ENCODE data around the gene PCGF3.
"Not testable (repeated sequence)": the region's sequence is repeated elsewhere in the genome, so short reads cannot be mapped to it uniquely, and the experiment has no call there.

Gene PCGF3

DNA sequence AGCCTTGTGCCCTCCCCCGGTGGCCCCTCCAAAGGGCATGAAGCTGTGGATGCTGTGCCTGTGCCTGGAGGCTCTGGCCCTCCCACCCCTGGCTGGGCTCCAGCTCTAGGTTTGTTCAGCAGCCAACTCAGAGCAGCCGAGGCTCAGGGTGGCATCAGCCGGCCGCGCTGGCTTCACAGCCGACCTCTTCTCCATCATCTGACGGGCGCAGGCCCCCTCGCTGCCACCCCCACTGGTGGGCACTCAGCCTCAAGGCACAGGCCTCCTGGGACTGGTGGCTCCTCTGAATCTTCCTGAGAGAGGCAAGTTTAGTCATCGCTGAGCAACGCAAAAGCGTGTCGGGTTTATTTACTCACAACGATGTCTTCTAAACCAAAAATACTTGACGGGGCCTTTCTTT is 46.0 kb downstream of the PCGF3 start:
- no peak for DNase-seq (ENCODE audit: extremely low spot score)
- CTCF ChIA-PET, result interaction anchor here (9.3 kb wide), 1 partner anchor 10 kb away, joined by 65 read pairs; no protein-coding TSS in a partner anchor
- no peak for TF ChIP-seq CTCF (IDR thresholded peaks at IDR 0.05; ENCODE audit: control extremely low read depth, extremely low read depth, low read depth, missing control alignments)
- POLR2A ChIA-PET, result interaction anchor here (0.7 kb wide), 1 partner anchor 153 kb away, joined by 3 read pairs; no protein-coding TSS in a partner anchor

GRCh38 chr4:752196-752861 is 46.7 kb downstream of the PCGF3 start:
- DNase-seq (ENCODE audit: extremely low spot score), result no peak
- POLR2A ChIA-PET, result interaction anchor here (0.7 kb wide), 1 partner anchor 152 kb away, joined by 3 read pairs; no protein-coding TSS in a partner anchor
- no peak for TF ChIP-seq CTCF (IDR thresholded peaks at IDR 0.05; ENCODE audit: control extremely low read depth, extremely low read depth, low read depth, missing control alignments)
- CTCF ChIA-PET, result interaction anchor here (1.0 to 9.3 kb wide), 4 partner anchors 11 to 379 kb away, joined by 3 to 65 read pairs (median 4); no protein-coding TSS in a partner anchor

GRCh38 chr4:753186-753585 is 47.6 kb downstream of the PCGF3 start:
- DNase-seq (ENCODE audit: extremely low spot score); POLR2A ChIA-PET: not testable (repeated sequence)
- CTCF ChIA-PET, result interaction anchor here (1.0 to 9.3 kb wide), 4 partner anchors 12 to 378 kb away, joined by 3 to 65 read pairs (median 4); no protein-coding TSS in a partner anchor

DNA sequence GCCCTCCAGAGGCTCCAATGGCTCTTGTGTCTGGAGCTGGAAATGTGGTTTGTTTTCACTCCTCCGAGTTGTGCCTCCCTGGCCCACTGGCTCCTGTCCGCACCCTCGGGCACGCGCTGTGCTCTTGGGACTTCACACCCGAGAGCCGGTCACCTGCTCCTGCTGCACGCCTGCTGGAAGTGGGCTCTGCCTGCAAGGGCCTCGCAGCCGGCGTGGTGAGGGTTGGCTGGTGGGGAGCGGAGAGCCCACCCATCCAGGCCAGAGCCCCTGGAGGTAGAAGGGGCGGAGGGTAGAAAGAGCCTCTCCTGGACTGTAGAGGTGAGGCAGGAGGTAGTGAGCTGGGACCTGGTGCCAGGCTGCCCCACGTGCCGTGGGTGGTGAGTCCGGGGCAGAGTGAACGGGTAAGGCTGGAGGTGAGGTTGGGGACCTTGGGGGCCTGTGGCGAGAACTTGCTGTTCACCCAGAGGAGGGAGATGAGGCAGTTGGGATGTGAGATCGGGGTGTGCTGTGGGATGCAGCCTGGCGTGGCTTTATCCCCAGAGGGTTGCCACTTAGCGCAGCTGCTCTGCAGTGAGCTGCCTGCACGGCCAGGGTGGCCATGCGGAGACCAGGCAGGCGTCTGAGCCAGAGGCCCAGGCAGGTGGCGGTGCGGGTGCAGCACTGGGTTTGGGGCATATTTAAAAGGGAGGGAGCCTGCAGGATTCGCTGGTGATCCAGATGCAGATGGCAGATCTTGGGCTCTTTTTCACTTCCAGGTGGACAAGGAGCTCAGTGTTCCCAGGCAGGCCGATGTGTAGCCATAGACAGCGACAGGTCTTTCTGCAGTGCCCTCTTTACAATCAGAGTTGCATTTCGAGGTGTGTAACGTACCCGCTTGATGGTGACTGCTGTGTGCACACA is 48.8 kb downstream of the PCGF3 start:
- ChIA-PET CTCF (interaction anchor here (1.4 to 9.3 kb wide), 2 partner anchors 13 to 232 kb away, joined by 3 to 65 read pairs; partner anchors contain the start of gene IDUA), POLR2A (interaction anchor here (0.6 kb wide), 1 partner anchor 13 kb away, joined by 3 read pairs; no protein-coding TSS in a partner anchor)
- DNase-seq (ENCODE audit: extremely low spot score), result no peak
- TF ChIP-seq CTCF (IDR thresholded peaks at IDR 0.05; ENCODE audit: control extremely low read depth, extremely low read depth, low read depth, missing control alignments), result no peak

DNA sequence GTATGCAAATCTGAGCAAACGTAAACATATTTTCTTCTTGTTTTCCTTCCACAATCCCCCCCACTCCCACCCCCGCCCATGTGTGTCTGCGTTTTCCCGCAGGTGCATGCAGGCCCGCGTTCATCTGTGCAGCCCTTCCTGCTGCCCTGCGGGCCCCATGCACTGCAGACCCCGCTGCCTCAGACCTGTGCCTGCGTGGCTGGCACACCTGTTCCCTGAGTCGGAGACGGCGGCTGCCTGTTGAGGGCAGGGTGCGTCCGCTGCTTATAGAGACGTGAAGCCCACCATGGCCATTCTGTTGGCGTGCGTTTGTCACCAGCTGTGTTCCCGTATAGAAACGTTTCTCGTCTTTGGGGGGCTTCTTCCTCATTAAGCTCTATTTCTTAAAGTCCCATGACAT is 51.5 kb downstream of the PCGF3 start:
- DNase-seq (ENCODE audit: extremely low spot score), result no peak
- ChIA-PET POLR2A (no interaction called here), CTCF (interaction anchor here (1.0 to 9.3 kb wide), 2 partner anchors 10 to 16 kb away, joined by 3 to 65 read pairs; no protein-coding TSS in a partner anchor)
- TF ChIP-seq CTCF (IDR thresholded peaks at IDR 0.05; ENCODE audit: control extremely low read depth, extremely low read depth, low read depth, missing control alignments), result no peak

DNA sequence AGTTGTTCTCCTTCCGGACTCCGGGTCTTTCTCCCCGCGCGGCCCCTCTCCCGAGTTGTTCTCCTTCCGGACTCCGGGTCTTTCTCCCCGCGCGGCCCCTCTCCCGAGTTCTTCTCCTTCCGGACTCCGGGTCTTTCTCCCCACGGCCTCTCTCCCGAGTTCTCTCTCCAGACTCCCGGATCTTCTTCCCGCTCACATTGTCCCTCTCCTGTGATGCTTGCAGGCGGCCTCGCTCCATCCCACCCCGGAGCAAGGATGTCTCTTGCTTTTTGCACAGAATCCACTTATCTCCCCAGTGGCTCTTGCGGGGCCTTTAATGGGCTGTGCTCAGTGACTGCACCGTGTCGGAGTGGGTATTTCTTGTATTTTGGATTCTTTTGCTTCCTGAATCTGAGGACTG is 54.2 kb downstream of the PCGF3 start:
- DNase-seq (ENCODE audit: extremely low spot score); CTCF ChIA-PET; POLR2A ChIA-PET: not testable (repeated sequence)

- no peak for DNase-seq (ENCODE audit: extremely low spot score)
Observed at GRCh38 chr4:760616-761015, 55.0 kb downstream of the PCGF3 start.

More at GRCh38 chr4:760616-761015, 55.0 kb downstream of the PCGF3 start:
- POLR2A ChIA-PET, result no interaction called here
- CTCF ChIA-PET, result no interaction called here
- no peak for TF ChIP-seq CTCF (IDR thresholded peaks at IDR 0.05; ENCODE audit: control extremely low read depth, extremely low read depth, low read depth, missing control alignments)
